HG03175 (cell line): ENCODE results near the gene MGAT5.
"Not testable (repeated sequence)": the region's sequence is repeated elsewhere in the genome, so short reads cannot be mapped to it uniquely, and the experiment has no call there.

Source experiments
- ATAC-seq: cut with Tn5 transposase; IDR thresholded peaks from one replicate; pipeline ENCODE4 v1.9.1; 2021; ENCODE audit warnings: mild to moderate bottlenecking, moderate library complexity; ENCODE audit not compliant: unreplicated experiment

MGAT5 gene

DNA sequence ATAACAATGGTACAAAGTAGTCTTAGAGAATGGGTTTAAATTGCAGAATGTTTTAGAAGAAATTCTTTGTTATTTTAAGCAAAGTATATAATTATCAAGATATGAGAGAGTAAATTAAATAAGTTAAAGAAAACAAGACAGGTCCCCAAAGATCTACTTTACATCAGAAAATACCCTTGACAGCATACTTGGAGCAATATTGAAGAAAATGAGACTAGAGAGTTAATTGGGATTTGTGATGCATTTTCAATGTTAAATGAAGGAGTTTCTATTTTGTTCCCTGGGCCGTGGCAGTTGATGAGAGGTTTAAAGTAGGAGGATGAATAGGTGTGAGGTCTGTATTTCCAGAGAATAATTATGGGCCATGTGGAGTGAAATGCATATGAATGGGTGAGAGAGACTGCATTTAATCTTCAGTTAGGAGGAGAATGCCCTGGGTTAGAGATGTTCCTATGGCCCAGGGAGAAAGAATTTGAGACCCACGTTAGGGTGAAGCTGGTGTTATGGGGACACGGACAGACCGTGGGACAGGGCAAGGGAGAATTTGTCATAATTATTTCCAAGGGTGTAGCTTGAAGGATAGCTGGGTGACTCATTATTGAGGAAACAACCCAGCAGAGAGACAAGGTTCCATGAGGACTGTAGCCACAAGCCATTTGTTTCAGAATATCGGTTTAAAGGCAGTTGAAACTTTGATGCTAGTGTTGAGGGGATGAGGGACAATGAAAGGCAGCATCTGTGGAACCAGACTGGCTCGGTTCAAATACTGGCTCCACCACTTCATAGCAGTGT is 22.7 kb downstream of the MGAT5 start:
- ATAC-seq: no peak

DNA sequence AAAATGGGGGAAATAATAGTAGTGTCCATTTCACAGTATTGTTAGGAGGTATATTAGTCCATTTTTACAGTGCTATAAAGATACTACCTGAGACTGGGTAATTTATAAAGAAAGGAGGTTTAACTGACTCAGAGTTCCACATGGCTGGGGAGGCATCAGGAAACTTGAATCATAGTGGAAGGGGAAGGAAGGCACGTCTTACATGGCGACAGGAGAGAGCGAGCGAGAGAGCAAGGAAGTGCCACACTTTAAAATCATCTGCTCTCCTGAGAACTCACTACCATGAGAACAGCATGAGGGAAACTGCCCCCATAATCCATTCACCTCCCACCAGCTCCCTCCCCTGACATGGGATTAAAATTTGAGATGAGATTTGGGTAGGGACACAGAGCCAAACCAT is 23.4 kb downstream of the MGAT5 start:
- no peak for ATAC-seq

GRCh38 chr2:134278553-134278952 is 24.7 kb downstream of the MGAT5 start:
- no peak for ATAC-seq

DNA sequence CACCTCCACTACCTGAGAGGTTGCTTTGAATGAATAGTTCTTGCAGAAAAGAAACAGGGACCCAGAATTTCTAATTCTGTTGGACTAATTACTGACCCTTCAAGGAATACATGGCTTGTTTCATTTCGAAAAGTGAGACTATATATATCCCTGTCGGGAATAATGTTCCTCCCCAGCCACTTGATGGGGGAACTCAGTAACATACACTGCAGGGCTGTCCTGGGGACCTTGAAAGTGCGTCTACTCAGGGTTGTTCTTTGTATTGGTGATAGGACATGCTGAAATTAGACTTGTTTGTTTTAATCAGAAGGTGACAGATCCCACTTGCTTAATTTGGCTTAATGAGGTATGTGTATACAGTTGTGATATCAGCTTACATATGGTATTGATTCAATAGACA is 25.5 kb downstream of the MGAT5 start:
- ATAC-seq: no peak

GRCh38 chr2:134280231-134280630 is 26.4 kb downstream of the MGAT5 start:
- ATAC-seq: no peak

DNA sequence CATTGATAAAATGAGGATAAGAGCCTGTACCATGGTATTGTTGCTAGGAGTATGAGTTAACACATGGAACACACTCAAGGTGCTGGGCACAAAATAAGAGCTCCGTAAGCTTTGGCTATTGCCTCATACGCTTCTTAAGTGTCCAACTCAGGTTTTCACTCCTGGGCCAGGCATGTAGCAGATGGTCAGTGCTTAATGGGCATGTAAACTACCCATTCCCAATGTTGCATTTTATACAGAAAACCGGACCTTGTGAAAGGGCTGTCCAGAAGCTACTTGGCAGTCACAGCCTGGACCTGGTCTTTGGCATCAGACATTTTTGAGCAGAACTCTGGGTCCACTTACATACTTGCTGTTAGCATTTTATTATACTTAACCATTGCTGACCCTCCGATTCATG is 26.9 kb downstream of the MGAT5 start:
- ATAC-seq: no peak

DNA sequence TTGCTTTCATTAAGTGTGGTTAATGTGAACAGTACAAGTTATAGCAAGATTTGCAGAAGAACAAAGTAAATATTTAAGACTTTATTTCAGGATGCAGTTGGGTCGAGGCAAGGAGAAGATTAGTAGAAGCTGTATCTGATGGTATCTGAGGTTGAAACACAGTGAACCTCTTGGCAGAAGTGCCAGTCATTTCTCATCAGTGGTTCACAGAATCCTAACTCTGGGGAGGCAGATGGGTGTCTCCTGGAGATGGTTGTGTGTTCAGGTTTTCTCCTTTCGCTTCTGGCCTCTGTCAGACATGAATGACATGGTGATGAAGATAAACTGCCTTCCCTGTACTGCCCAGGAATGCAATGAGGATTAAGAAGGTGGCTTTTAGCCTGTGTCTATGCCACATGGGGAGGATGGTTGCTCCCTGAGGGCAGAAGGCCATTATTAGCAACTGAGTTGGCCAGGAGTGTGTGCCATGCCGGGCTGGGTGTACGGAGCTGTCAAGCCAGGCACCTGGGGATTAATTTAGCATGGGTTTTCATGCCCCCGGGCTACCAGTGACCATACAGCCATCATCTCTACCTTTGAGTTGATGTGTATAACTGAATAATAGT is 28.0 kb downstream of the MGAT5 start:
- no peak for ATAC-seq

- peak; percentile 89 for ATAC-seq
Measured at GRCh38 chr2:134282629-134283400, 28.9 kb downstream of the MGAT5 start.

GRCh38 chr2:134283661-134284060 is 29.8 kb downstream of the MGAT5 start:
- ATAC-seq: no peak

GRCh38 chr2:134284119-134284670 is 30.3 kb downstream of the MGAT5 start:
- no peak for ATAC-seq

DNA sequence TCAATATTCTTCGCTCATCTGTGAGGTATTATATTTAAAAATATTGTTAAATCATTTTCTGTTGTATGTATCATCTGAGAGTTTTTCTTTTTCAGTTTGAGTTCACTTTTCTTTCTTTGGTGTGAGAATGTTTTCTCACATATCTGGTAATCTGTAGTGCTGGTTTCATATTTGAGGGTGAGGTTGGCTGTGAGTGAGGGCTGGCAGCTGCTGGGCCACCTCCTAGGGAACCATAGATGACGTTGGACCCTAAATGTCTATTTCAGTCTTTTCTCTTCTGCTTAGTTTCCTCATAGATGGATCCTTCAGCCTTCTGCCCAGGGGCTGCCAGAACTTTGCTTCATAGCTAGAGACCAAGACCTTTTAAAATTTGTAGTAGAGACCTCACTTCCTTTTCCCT is 33.5 kb downstream of the MGAT5 start:
- peak; percentile 58 for ATAC-seq

GRCh38 chr2:134288814-134289213 is 34.9 kb downstream of the MGAT5 start:
- ATAC-seq: no peak

- no peak for ATAC-seq
Measured at GRCh38 chr2:134289225-134289624, 35.4 kb downstream of the MGAT5 start.

DNA sequence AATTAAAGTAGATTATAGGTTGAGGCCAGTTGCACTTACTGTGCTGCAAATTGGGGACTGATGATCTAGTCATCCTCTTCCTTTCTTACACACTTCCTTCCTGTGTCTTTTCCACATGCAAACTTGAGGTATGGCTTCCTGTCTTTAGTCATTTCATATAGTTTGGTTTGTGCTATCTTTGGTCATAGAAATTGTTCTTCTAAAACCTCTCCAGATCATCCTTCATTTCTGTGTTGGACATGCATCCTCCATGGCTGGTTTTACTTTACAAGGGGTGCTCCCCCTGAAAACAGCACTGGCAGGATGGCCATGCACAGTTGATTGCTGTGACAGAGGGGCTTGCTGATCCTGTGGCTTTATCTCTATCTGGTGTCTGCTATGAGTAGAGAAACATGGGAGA is 36.5 kb downstream of the MGAT5 start:
- peak; percentile 40 for ATAC-seq

DNA sequence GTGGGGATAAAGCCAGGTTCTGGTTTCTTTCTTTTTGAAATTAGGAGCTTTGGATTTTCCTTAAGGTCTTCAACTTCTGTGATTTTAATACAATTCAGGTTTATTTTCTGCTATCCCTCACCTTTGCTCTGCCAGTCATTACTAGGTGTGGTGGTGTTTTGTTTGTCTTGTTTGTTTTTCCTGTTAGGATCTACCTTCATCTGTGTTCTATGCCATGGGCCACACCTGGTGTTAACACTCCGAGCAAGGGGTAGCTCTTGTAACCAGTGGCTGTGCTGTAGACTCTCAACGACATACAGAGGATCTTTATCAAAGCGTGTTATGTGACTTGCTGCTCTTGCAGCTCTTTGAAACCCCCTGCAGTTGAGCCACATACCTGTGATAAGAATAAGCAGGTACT is 38.6 kb downstream of the MGAT5 start:
- no peak for ATAC-seq

- no peak for ATAC-seq
Measured at GRCh38 chr2:134293719-134294537, 40.1 kb downstream of the MGAT5 start.

GRCh38 chr2:134294598-134294997 is 40.7 kb downstream of the MGAT5 start:
- not testable (repeated sequence) for ATAC-seq

- ATAC-seq: no peak
Measured at GRCh38 chr2:134295441-134295840, 41.6 kb downstream of the MGAT5 start.

DNA sequence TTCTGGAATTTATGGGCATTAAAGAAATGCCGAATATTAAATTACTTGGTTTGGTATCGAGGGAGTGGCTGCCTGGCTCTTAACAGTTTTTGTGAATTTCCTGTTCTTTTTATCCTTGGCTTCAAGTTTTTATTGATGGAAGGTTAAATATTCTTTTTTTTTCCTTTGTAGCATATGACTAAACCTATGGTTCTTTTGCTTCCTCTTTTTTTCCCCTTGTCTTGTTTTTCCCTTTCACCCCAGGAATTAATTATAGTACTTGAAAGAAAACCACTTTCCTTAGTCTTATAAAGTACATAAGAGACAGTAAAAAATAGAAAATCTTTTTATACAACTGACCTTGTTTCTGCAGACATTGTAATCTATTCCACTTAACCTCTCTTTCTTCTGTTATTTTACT is 42.4 kb downstream of the MGAT5 start:
- no peak for ATAC-seq

GRCh38 chr2:134299334-134299733 is 45.5 kb downstream of the MGAT5 start:
- ATAC-seq: no peak

- no peak for ATAC-seq
Measured at GRCh38 chr2:134300585-134300984, 46.7 kb downstream of the MGAT5 start.
